Measurements from ENCODE around the gene DUOXA1.
"Not testable (repeated sequence)": the region's sequence is repeated elsewhere in the genome, so short reads cannot be mapped to it uniquely, and the experiment has no call there.

GRCh38 chr15:45079201-45079600 is 50.5 kb downstream of the DUOXA1 start:
- not testable (repeated sequence) for TF ChIP-seq CTCF (conservative IDR thresholded peaks at IDR 0.05; ENCODE audit: low read length); EZH2phosphoT487 (IDR thresholded peaks at IDR 0.05; ENCODE audit: borderline replicate concordance)

Measured in Loucy (cell line).